ENCODE data around the gene BIN1.

Gene BIN1

GRCh38 chr2:127016329-127016728 lies 90.6 kb downstream of the BIN1 start:
- no peak for DNase-seq

GRCh38 chr2:127015106-127015910 lies 91.6 kb downstream of the BIN1 start:
- no peak for DNase-seq

DNA sequence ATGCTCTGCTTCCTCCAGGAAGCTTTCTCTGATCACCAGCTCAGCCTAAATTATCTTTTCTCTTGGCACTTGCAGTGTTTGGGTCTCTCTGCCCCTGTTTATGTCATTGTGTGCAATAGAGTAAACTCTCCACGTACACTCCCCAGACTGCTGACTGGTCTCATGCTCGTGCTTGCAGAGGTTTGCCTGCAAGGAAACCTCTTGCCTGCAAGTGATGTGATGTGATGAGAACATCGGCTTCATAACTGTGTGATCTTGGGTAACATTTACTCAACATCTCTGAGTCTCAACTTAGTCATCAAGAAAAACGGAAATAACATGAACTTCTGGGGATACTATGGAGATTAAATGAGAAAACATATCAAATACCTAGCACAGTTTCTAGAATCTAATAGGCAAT lies 92.3 kb downstream of the BIN1 start:
- DNase-seq, result no peak

- no peak for DNase-seq
These were observed 92.7 kb downstream of the BIN1 start for GRCh38 chr2:127014224-127014623.

DNA sequence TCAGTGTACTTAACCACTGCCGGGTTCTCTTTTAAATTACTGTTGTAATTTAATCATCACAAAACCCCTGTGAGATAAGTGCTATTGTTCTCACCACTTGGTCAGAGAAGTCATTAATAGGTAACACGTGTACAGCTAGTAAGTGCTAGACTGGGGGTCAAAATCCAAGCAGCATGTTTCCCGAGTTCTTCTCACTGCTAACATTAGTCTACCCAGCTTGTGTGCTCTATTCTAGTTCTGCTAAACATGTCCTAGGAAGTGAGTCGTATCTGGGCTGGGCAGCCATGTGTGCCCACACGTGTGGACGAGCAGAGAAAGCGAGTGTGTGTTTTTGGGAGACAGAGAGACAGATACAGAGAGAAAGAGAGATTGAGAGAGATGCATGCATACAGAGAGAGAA lies 94.1 kb downstream of the BIN1 start:
- DNase-seq, result no peak

GRCh38 chr2:127012215-127012614 lies 94.7 kb downstream of the BIN1 start:
- DNase-seq, result no peak

GRCh38 chr2:127011796-127012195 lies 95.2 kb downstream of the BIN1 start:
- no peak for DNase-seq

DNA sequence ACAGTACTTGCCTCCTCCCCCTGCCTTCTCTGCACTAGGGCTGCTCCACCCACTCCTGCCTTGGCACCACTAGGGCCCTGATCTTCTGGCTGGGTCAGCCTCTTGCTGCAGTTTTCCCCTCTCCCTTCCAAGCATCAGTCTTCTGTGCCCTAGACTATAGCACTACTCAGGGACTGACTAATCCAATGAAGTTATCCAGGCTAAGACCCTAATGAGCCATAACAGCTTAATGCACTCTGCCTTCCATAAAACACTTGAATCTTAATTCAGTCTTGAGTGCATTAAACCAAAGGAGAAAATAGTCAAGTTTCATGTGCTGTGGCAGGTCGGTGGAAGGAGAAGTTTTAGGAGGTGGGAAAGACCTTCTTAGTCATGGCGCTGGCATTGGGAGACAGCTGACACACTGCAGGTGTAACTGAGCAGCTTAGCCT lies 95.7 kb downstream of the BIN1 start:
- no peak for DNase-seq

DNA sequence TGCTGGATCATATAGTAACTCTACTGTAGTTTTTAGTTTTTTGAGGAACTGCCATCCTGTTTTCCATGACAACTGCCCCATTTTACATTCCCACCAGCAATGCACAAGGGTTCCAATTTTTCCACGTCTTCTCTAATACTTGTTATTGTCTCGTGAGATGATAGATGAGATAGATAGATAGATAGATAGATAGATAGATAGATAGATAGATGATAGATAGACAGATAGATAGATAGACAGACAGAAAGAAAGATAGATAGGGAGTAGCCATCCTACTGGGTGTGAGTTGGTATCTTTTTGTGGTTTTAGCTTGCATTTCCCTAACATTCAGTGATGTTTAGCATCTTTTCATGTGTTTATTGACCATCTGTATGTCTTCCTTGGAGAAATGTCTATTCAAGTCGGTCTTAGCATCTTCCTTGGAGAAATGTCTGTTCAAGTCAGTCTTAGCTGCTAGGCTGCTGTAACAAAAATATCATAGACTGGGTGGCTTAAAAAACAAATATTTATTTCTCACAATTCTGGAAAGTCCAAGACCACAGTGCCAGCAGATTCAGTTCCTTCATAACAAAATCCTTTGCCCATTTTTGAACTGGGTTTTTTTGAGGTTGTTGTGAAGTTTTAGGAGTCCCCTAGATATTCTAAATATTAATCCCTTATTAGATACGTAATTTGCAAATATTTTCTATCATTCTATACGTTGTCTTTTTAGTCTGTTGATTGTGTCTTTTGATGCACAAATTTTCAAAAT lies 98.5 kb downstream of the BIN1 start:
- no peak for DNase-seq

GRCh38 chr2:127007652-127008051 lies 99.3 kb downstream of the BIN1 start:
- no peak for DNase-seq

GRCh38 chr2:127006962-127007361 lies 100.0 kb downstream of the BIN1 start:
- no peak for DNase-seq

DNA sequence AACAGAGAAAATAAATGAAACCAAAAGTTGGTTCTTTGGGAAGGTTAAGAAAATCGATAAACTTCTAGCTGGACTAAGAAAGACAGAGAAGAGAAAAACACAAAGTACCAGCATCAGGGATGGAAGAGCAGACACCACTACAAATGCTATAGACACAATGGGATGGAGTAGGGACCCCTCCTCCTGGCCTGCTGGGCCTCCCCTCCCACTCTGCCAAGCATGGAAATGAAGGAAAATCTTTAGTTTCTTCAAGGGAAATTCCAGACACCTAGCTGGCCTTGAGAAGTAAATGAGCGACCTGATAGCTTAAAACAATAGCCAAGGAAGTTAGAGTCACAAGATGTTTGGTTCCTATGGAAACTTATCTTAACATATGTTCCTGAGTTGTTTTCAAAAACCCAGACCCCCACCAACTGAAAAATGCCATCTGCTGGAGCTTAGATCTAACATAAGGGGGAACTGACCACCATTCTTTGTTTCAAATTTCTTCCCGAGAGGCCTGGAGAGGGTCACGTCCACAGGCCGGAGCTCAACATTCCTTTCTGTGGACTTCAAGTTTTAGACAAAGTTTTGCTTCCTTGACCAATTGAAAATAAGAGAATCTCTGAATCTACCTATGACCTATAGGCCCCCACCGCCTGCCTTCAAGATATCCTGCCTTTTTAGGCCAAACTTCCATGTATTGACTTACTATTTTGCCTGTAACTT lies 101.9 kb downstream of the BIN1 start:
- DNase-seq, result no peak

GRCh38 chr2:127003070-127003800 lies 103.7 kb downstream of the BIN1 start:
- DNase-seq, result no peak

DNA sequence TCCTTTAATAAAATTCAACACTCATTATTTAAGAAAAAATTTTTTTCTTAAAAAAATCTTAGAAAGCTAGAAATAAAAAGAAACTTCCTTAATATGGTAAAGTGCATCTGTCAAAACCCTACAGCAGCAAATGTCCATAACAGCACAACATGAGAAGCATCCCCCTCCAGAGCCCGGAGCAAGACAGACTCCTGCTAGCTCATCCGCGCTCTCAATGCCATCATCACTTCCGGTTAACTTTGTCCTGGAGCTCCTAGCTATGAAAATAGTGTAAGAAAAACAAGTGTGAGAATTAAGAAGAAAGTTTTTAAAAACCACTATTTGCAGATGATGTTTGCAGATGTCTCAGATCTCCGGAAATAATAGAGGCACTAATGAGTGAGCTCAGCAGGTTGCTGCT lies 105.2 kb downstream of the BIN1 start:
- no peak for DNase-seq

DNA sequence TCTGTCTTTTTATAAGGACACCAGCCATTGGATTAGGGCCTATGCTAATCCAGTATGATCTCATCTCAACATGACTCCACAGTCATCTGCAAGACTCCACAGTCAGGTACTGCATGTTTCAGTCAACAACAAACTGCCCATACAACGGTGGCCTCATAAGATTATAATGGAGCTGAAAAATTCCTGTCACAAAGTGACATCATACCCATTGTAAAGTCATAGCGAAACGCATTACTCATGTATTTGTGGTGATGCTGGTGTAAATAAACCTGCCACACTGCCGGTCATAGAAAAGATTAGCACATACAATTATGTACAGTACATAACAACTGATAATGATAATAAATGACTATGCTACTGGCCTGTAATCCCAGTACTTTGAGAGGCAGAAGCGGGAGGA lies 106.0 kb downstream of the BIN1 start:
- DNase-seq, result no peak

GRCh38 chr2:127000194-127000593 lies 106.8 kb downstream of the BIN1 start:
- no peak for DNase-seq

- no peak for DNase-seq
These were observed 107.7 kb downstream of the BIN1 start for GRCh38 chr2:126999106-126999756.

DNA sequence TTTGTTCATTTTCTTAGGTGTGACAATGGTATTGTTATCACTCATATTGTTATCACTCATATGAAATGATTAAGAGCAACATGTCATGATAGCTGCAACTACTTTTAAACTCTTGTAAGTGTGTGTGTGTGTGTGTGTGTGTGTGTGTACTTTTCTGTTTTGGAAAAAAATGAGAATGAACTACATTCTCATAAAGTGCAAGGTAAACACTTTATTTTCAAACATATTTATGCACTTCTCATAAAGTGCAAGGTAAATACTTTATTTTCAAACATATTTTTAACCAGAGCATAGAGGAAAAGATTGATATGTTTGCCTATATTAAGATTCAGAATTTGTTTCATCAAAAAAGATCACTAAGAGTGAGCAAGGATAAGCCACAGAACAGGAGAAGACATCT lies 108.5 kb downstream of the BIN1 start:
- DNase-seq, result no peak
